ENCODE results near the gene FOXA3.
A peak's percentile ranks its signal among the peaks of the same experiment; 100 is the strongest.
"Not testable (repeated sequence)": the region's sequence is repeated elsewhere in the genome, so short reads cannot be mapped to it uniquely, and the experiment has no call there.

Gene FOXA3

GRCh38 chr19:45828945-45829344 is 35.2 kb upstream of the FOXA3 start:
- no peak for DNase-seq

- no peak for DNase-seq
Observed at GRCh38 chr19:45834970-45835369, 29.2 kb upstream of the FOXA3 start.

GRCh38 chr19:45842198-45842597 is 21.9 kb upstream of the FOXA3 start:
- DNase-seq: no peak

GRCh38 chr19:45847663-45848062 is 16.5 kb upstream of the FOXA3 start:
- DNase-seq: no peak

GRCh38 chr19:45848922-45849321 is 15.2 kb upstream of the FOXA3 start:
- DNase-seq: no peak

GRCh38 chr19:45852145-45852750 is 11.9 kb upstream of the FOXA3 start:
- no peak for DNase-seq

GRCh38 chr19:45852983-45853382 is 11.1 kb upstream of the FOXA3 start:
- DNase-seq: no peak

- DNase-seq: no peak
Observed at GRCh38 chr19:45854167-45854778, 9.9 kb upstream of the FOXA3 start.

GRCh38 chr19:45860359-45861259 is 3.5 kb upstream of the FOXA3 start:
- no peak for DNase-seq

GRCh38 chr19:45862271-45862563 is 1.9 kb upstream of the FOXA3 start:
- DNase-seq: no peak

GRCh38 chr19:45862564-45863334 is 1.4 kb upstream of the FOXA3 start, which contains the start of gene SYMPK:
TSS of gene SYMPK (minus strand) at chr19:45863147. CDS start at chr19:45854495, 8,652 bp downstream.
- peak; percentile 97 to 99 for DNase-seq

- DNase-seq: no peak
Observed at GRCh38 chr19:45863335-45863839, 739 bp upstream of the FOXA3 start.

- no peak for DNase-seq
Observed at GRCh38 chr19:45864629-45865082, 530 bp downstream of the FOXA3 start.

GRCh38 chr19:45865269-45865948 is 1.3 kb downstream of the FOXA3 start:
- DNase-seq: no peak

- DNase-seq: no peak
Observed at GRCh38 chr19:45866400-45867176, 2.5 kb downstream of the FOXA3 start.

- not testable (repeated sequence) for DNase-seq
Observed at GRCh38 chr19:45867241-45867640, 3.1 kb downstream of the FOXA3 start.

GRCh38 chr19:45870798-45871197 is 6.7 kb downstream of the FOXA3 start:
- no peak for DNase-seq

- DNase-seq: no peak
Observed at GRCh38 chr19:45872095-45872919, 8.2 kb downstream of the FOXA3 start.

- DNase-seq: no peak
Observed at GRCh38 chr19:45873219-45873772, 9.2 kb downstream of the FOXA3 start.

GRCh38 chr19:45874620-45874966 is 10.5 kb downstream of the FOXA3 start:
- no peak for DNase-seq

GRCh38 chr19:45876161-45876410 is 12.0 kb downstream of the FOXA3 start:
- DNase-seq: no peak
